B cell (primary cell): ENCODE data around the gene EHD1.

ENCODE experiments used
- CTCF ChIP-seq: fragments of 200-600 bp; IDR thresholded peaks from one replicate; pipeline ENCODE4 v1.8.0; 2022; ENCODE audit warnings: antibody characterized with exemption, mild to moderate bottlenecking
- EZH2 ChIP-seq: IDR thresholded peaks from 2 replicates; pipeline ENCODE4 v1.6.1; 2012; ENCODE audit warnings: borderline replicate concordance, low read depth, mild to moderate bottlenecking, moderate library complexity, low read length; ENCODE audit not compliant: insufficient read depth, poor library complexity, severe bottlenecking

GRCh38 chr11:64900774-64901173 is 22.4 kb upstream of the EHD1 start:
- TF ChIP-seq EZH2, result no peak
- TF ChIP-seq CTCF, result no peak
